Activated CD4-positive, CD25-positive, alpha-beta regulatory T cell treated with anti-CD3 and anti-CD28 coated beads, Interleukin-2, amount 50 U/mL, for 24 hours (primary cell): ENCODE measurements around the gene ZNF625.

Experiments used
- ATAC-seq, 2 donors: fragments of 150-1000 bp; cut with Tn5 transposase; one replicate each; pipeline ENCODE4 v1.10.0; 2021; ENCODE audit warnings: mild to moderate bottlenecking in 1 of 2, moderate library complexity in 1 of 2

The ZNF625 gene

DNA sequence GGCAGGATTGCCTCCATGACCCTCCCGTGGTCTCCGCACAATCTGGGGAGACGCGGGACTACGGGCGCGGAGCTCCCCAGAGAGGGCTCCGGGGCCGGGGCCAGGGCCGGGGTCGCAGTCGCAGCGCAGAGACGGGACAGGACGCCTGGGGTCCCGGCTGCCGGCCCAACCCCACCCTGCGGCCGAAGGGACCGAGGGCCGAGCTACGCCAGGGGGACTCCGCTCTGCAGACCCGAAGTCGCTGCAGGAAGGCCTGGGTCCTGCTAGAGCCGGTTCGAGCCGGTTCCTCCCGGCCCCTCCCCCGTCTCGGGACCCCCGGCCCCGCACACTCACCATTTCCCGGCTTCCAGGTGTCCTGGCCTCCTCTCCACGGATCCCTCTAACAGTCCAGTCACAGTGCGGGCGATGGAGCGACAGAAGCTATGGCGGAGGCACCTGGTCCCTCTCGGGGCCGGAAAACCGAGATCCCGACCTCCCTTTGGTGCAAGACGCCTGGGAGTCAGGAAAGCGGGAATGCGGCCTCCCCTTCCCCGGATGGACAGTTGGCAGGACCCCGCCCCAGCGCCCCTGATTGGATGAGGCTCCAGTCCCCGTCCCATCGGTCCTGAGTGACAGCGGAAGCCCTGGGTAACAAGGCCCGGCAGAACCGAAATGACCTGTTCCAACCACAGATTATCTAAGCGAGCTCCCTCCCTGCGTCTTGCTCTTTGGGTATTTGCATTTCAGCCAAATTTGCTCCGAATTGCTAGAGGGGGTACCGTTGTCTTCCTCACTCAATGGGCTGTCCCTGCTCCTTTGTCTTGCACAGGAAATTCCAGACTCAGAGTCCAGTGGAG, at the start of gene ZNF625:
Gene ZNF625 (minus strand): TSS at position 512 of the 836 bp plus-strand sequence. CDS start 176 bp downstream, at position 336.
- ATAC-seq, result peak; percentile 90 to 92

DNA sequence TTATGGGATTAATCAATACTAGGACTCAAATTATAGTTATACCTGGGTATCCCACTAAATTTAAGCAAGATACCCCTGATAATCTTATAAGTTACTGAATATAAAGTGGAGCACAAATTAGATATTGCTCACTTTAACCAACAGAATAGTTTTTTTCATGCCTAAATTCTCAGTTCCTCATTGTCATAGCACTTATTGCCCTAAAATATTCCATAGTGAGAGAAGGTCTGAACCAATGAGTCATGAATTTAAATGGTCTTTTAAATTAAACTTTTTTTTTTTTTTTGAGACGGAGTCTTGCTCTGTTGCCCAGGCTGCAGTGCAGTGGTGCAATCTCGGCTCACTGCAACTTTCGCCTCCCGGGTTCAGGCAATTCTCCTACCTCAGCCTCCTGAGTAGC, 48.8 kb upstream of the ZNF625 start:
- no peak for ATAC-seq

DNA sequence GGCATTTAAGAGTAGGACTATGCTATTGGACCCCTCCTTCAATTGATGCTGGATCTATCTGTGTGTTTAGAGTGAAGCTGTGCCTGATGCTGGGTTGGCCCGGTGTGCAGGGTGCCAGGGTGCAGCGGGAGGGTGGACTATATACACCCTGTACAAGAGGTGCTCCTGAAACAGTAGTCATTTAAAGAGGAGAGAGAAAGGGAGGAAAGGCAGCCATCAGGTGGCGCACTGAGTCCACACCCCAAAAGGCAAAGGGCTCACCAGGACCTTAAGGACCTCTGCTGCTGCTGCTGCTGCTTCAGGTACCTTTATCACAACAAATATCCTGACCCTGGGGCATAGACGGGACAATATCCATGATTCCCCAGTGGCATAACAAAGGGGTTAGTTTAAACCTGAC, 45.7 kb upstream of the ZNF625 start:
- ATAC-seq, result peak; percentile 67 to 69

DNA sequence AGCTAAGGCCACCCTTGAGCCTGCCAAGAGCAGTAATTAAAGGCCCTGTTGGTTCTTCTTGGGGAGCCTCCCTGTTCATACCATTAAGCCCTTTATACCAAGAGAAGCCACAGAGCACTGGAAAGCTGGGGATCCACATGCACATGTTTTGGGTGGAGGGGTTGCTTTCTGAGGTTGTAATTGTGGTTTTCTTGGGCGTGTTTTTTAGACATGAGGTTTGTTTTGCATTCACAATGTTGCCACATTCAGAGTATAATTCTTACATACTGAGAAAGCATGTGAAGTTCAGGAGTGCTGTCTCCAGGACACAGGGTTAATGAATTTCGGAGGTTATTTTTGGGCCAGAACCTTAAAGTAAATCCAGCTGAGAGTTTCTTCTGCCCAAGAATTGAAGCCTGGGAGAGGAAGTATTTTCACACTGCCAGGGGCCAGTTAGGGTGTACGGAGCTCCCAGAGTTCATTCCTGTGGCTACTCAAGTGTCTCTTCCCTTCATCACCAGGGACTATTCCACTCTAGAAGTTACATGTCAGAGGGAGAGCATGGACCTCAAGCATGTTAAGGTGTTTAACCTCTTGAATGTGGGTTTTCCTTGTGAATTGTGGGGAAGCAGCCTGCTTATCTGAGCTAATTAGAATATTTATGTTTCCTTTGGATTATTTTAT, 43.4 kb upstream of the ZNF625 start:
- no peak for ATAC-seq

DNA sequence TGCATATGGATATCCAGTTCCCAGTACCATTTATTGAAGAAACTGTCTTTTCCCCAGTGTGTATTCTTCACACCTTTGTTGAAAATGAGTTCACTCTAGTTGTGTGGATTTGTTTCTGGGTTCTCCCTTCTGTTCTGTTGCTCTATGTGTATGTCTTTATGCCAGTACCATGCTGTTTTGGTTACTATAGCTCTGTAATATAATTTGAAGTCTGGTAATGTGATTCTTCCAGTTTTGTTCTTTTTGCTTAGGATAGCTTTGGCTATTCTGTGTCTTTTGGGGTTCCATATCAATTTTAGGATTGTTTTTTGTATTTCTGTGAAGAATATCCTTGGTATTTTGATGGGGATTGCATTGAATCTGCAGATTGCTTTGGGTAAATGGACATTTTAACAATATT, 41.6 kb upstream of the ZNF625 start:
- no peak for ATAC-seq

DNA sequence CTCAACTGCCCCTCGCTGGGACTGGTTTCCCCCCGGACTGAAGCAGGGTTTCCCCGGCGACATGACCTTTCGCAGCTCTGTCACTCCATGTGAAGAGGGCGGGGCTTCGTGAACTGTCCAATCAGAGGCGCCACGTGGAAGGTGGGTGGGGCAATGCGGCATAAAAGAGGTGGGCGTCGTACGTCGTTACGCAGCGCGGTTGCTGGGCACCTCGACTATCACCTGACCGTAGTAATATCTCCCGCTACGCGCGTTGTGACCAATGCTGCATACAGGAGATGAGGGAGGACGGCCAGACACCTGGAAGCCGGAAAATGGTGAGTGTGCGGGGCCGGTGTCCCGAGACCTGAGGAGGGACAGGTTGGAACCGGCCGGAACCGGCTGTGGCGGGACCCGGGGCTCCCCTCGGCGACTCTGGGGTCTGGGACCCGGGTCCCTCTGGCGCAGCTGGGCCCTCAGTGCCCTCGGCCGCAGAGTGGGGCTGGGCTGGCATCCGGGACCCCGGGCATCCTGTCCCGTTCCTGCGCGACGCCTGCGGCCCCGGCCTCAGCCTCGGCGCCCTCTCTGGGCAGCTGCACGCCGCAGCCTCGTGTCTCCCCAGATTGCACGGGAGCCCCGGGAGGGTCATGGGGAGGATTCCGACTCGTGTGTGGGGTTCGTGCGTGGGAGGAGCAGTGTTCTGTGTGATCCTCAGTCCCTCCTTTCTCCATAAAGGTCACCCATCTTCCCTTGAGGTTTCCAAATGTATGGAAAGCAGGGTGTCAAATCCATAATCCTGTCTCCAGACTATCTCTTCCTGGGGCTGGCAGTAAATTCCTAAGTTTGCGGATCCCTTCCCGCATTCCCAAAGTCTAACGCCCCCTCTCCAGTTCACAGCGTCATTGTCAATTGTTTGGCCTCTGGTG, 38.5 kb upstream of the ZNF625 start:
- peak; percentile 91 to 96 for ATAC-seq

DNA sequence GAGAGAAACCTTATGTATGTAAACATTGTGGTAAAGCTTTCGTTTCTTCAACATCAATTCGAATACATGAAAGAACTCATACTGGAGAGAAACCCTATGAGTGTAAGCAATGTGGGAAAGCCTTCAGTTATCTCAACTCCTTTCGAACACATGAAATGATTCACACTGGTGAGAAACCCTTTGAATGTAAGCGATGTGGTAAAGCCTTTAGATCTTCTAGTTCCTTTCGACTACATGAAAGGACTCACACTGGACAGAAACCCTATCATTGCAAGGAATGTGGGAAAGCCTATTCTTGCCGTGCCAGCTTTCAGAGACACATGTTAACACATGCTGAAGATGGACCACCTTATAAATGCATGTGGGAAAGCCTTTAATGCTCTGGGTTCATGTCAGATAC, 31.1 kb upstream of the ZNF625 start:
- ATAC-seq, result no peak

DNA sequence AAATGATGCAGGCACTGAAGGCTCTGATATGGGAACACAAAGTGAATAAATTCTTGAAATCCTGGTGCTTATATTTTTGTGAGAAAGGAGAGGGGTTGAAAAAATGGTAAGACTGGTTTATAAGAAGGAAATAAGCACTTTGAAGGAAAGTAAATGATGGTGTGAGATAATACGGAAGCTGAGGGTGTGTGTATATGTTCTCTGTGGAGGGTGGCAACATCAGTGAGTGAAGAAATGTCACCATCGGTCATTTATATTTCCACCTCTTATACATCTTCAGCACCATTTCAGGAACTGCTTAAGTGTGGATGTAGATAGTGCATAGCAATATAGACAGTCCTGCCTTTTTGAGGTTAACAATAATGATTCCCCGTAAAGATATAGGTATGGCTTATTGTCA, 23.8 kb upstream of the ZNF625 start:
- ATAC-seq, result no peak

DNA sequence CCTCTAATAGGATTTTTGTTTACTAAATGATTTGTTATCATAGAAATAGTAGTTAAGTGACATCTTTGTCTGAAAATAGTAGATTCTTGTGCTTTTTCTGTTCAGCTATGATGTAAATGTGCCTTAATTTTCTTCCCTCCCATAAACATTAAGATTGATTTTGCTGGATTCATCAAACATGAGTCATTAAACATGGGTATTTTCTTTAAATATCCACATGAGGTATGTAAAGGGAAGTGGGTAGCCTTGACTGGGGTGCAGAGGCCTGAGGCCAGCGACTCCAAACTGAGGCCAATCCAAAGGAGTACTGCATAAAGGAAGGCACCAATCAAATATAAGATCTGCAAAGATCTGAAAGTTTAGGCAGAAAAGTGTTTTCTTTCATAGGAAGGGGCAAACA, 10.1 kb upstream of the ZNF625 start:
- ATAC-seq, result no peak

DNA sequence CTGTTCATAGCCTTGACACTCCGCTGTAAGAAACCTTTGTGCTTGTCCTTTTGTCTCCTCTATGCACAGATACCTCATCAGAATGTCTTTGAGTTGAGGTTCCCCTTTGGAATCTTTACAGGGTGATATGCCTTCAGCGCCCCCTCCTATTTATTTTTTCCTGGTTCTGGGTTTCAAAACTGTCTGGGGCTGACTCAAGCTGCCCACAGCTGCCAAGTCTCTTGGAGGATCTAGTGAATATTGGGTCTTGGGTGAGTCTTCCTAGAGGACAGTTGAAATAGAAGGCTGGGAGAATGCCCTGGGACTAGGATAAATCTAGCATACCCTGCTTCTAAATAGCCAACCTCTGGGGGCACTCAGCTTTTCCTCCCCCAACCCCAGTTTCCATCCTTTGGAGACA, 7.3 kb upstream of the ZNF625 start:
- ATAC-seq, result no peak

DNA sequence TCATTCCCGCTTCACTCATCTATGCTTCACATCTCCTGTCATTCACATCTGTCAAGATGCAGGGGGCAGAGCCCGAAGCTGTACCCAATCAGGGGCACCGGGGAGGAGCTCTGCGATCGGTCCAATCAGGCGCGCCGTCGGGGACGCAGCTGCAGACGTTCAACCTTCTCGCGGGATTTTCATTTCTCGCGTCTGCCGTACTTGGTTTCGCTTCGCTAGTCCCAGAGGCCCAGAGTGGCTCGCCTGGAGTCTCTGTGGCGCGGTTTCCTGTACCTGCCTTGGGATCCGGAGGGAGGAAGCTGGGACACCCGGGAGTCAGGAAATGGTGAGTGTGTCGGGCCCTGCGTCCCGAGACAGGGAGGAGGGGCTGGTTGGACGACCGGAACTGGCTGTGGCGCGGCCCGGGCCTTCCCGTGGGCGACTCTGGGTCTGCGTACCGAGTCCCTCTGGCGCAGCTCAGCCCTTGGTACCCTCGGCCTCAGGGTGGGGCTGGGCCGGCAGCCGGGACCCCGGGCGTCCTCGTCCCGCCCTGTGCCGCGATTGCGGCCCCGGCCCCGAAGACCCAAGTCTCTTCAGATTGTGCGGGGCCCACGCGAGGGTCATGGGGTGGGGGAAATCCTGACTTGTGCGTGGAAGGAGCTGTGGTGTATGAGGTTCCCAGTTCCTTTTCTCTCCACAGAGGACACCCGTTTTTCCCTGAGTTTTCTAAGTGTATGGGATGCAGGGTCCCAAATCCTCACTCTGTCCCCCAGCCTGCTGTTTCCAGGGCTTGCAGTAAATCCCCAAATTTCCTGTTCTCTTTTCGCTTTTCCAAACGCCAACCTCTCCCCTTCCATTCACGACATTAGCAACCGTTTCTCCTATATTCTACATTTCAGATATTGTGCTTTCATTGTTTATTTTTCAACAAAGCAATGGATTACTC, 6.6 kb upstream of the ZNF625 start, which contains the start of gene ZNF136:
Gene ZNF136 (plus strand): TSS at position 215 of the 925 bp plus-strand sequence. CDS start 108 bp downstream, at position 323.
- peak; percentile 100 for ATAC-seq

DNA sequence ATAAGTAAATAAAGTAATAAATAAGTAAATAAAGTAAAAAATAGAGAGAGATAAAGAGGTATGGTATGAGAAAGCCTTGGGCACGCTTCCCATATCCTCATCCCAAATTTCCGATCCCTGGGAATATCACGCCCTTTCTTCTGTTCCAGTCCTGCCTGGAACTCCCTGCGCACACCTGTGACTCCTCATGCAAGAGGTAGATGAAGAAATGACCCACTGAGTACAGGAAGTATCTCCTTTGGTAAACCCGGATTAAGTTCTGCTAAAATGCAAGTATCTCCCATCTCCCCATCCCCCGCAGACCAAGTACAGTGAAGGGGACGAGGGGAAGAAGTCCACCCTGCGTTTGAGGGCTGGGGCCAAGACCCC, 6.0 kb upstream of the ZNF625 start:
- ATAC-seq, result no peak

DNA sequence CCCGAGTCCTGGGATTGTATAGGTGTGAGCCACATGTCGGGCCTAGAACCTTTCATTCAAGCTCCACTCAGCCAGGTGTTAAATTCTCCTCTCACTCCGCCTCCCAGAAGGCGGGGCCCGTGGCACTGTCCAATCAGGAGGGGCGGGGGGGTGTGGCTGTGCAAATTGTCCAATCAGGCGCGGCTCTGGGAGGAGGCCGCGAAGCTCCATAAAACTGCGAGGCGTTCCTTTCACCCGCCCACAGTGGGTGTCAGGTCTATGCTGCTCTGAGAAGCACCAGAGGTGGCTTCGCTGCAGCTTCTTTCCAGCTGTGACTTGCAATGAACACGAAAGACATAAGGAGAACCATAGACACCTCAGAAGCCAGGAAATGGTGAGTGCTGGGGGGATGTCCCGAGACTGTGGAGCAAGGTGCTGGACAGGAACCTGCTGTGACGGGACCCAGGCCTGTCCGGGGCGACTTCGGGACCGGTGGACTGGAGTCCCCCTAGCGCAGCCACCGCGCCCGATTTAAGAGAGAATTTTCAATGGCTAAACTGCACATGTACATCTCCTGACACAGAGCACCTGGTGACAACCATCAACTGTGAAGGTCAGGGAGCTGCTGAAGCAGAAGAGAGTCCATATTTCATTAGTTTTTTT, 3.4 kb upstream of the ZNF625 start:
- ATAC-seq, result no peak

DNA sequence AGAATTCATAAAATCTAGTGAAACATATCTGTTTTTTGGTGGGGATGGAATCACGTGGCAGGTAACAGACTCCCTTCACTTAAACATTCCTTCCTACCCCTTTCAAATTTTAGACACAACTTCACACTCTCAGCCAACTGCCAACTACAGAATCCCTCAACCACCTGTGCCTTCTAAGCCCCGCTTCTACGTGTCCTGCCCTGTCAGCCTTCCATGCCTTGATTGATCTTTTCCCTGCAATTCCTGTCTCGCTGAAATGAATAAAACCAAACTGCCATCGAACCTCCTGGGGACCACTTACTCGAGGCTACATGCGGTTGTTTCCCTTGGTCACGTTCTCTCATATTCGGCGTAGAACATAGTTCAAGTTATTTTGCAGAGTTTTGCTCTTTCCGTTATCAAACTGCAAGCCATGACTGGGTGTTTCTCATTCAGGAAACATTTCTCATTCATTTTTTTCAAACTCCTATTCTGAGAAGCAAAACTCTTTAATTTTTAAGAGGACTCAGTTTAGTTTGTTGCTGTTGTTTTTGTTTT, 1.1 kb downstream of the ZNF625 start:
- ATAC-seq, result no peak

DNA sequence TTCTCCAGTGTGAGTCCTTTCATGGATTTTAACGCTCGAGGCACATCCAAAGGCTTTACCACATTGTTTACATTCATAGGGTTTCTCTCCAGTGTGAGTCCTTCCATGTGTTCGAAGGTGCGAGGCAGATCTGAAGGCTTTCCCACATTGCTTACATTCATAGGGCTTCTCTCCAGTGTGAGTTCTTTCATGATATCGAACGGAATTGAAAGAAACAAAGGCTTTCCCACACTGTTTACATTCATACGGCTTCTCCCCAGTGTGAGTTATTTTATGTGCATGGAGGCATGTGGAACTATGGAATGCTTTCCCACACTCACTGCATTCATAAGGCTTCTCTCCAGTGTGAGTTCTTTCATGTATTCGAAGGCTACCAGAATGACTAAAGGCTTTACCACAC, 11.2 kb downstream of the ZNF625 start:
- ATAC-seq, result no peak

DNA sequence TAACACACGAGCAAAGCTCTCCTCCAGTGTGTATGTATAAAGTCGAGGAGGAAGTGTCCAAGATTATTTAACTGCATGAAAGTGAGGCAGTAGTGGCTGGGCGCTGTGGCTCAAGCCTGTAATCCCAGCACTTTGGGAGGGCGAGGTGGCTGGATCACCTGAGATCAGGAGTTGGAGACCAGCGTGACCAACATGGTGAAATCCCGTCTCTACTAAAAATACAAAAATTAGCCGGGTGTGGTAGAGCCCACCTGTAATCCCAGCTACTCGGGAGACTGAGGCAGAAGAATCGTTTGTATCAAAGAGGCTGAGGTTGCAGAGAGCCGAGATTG, 15.2 kb downstream of the ZNF625 start:
- no peak for ATAC-seq

DNA sequence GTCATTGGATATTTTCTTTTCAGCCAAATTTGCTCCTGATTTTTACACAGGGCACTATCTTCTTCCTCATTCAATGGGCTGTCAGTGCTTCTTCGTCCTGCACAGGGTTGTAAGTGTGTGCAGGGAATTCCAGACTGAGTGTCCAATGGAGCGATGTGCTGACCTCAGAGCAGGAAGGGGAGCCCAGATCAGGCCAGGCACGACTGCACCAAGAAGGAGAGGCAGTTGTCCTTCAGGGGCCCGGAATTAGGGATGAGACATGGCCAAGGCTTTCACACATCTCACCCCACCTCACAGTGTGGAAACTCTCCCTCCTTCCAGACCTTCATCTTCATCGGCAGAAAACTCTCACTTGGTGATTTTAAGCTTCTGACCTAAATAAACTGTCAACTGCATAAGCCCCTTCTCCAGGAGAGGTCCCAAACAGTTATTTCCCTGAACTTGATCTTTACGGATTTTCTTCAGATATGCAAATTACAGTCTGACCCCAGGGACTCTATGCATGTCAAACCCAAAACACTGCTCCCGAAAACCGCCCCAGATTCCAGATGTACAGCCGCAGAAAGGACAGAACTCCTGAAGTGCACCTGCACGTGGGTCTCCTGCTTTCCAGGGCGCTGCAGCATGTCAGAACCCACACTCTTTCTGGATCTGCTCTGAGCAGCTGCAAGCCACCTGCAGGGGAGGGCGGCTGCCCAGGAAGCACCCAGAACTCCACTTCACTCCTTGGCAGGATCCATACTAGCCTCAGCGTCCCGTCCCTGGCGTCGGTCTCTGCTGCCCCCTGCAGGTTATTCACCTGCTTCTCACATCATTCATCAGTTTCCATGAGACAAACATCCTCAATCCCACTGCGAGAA, 15.8 kb downstream of the ZNF625 start:
- peak; percentile 70 to 74 for ATAC-seq

DNA sequence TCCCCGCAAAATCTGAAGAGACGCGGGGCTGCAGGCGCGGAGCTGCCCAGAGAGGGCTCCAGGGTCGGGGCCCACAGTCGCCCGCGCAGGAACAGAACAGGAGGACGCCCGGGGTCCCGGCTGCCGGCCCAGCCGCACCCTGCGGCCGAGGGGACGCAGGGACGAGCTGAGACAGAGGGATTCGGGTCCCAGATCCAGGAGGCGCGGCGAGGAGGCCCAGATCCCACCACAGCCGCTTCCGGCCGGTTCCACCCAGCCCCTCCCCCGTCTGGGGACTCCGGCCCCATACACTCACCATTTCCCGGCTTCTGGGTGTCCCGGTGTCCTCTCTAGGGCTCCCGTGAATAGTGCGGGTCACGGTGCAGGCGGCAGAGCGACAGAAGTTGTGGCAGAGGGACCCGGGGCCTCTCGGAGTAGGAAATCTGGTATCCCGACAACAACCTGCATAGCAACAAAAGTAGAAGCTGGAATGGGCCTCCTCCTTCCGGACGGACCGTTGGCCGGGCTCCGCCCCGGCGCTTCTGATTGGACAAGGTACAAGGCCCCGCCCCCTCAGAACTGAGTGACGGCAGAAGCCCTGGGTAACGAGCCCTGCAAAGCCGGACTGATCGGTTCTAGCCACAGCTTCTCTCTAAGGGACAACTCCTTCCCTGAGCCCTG, 16.5 kb downstream of the ZNF625 start, which contains the start of gene ZNF20:
Gene ZNF20 (minus strand): TSS at position 466 of the 660 bp plus-strand sequence. CDS start 168 bp downstream, at position 298.
- ATAC-seq, result peak; percentile 94 to 96

DNA sequence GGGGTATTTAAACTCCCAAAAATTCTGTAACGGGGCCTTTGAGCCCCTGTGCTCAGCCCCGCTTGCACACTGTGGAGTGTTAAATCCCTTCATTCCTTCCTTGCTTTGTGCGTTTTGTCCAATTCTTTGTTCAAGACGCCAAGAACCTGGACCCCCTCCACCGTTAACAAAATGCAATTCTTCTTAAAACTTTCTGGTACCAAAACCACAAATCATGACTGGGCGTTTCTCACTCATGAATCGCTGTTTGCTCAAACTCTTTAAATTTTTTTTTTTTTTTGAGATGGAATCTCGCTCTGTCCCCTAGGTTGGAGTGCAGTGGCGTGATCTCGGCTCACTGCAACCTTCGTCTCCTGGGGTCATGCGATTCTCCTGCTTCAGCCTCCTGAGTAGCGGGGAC, 17.3 kb downstream of the ZNF625 start:
- ATAC-seq, result no peak
